PC-3 (cell line): Measurements from ENCODE around the gene CENPW. TPM values are rescaled to one million over a fixed set of nuclear protein-coding genes. Genes with fewer than 3 reads are reported as not detected.

Experiments
- ATAC-seq: fragments of 200-7000 bp; cut with Tn5 transposase; 2 replicates; pipeline ENCODE4 v1.9.1; 2020; ENCODE audit warnings: mild to moderate bottlenecking, moderate library complexity
- BruUV-seq: library from RNA; stranded (reverse); fragments of 400-500 nt; replicated peaks from 2 replicates; lab custom pipeline; 2021; lab: Mats Ljungman, UMichigan
- CTCF ChIA-PET: fragments of 300-600 bp; sonication (Branson Sonifier 250); formaldehyde crosslinking; loops from one replicate; lab custom pipeline; 2022; ENCODE audit warnings: antibody characterized with exemption; lab: Charles Lee
- POLR2A ChIA-PET: fragments of 300-600 bp; sonication (Branson Sonifier 250); formaldehyde crosslinking; loops from one replicate; lab custom pipeline; 2022; ENCODE audit warnings: antibody characterized with exemption; ENCODE audit not compliant: unreplicated experiment; lab: Charles Lee
- DNase-seq: peaks from one replicate; pipeline ENCODE4 v3.0.0-alpha.2; 2015
- H2AFZ ChIP-seq: fragments of 300-600 bp; sonication (generic); 2 replicates; pipeline ENCODE4 v1.6.0; 2016; ENCODE audit warnings: antibody characterized with exemption, low read length
- H3F3A ChIP-seq: fragments of 300-600 bp; sonication (generic); one replicate; pipeline ENCODE4 v1.6.0; 2017; ENCODE audit warnings: antibody characterized with exemption, low read length, control low read depth, mild to moderate bottlenecking; ENCODE audit not compliant: unreplicated experiment
- H3K27ac ChIP-seq: fragments of 300-600 bp; sonication (generic); 2 replicates; pipeline ENCODE4 v1.5.1; 2016; ENCODE audit warnings: mild to moderate bottlenecking, low read length
- H3K27me3 ChIP-seq: fragments of 300-600 bp; sonication (generic); 2 replicates; pipeline ENCODE4 v1.6.1; 2016; ENCODE audit warnings: low read length, mixed read lengths
- H3K36me3 ChIP-seq: fragments of 300-600 bp; sonication (generic); 2 replicates; pipeline ENCODE4 v1.6.1; 2016; ENCODE audit warnings: low read depth, mixed run types, low read length, mixed read lengths
- H3K4me1 ChIP-seq: fragments of 300-600 bp; sonication (generic); 2 replicates; pipeline ENCODE4 v1.5.1; 2016; ENCODE audit warnings: low read length; ENCODE audit not compliant: insufficient read depth
- H3K4me2 ChIP-seq: fragments of 300-600 bp; sonication (generic); 2 replicates; pipeline ENCODE4 v1.6.0; 2016; ENCODE audit warnings: low read length
- H3K4me3 ChIP-seq: fragments of 300-600 bp; sonication (generic); 2 replicates; pipeline ENCODE4 v1.5.1; 2016; ENCODE audit warnings: mild to moderate bottlenecking, low read length, mixed read lengths
- H3K79me2 ChIP-seq: fragments of 300-600 bp; sonication (generic); 2 replicates; pipeline ENCODE4 v1.6.1; 2017; ENCODE audit warnings: low read length, mixed read lengths
- H3K9ac ChIP-seq: fragments of 300-600 bp; sonication (generic); 2 replicates; pipeline ENCODE4 v1.6.0; 2016; ENCODE audit warnings: mild to moderate bottlenecking, low read length
- H3K9me2 ChIP-seq: fragments of 300-600 bp; sonication (generic); replicated peaks from 2 replicates; pipeline ENCODE4 v1.6.1; 2016; ENCODE audit warnings: mixed run types, low read length, mixed read lengths
- H3K9me3 ChIP-seq: fragments of 300-600 bp; sonication (generic); 2 replicates; pipeline ENCODE4 v1.6.1; 2016; ENCODE audit warnings: low read length, mixed read lengths
- H4K20me1 ChIP-seq: fragments of 300-600 bp; sonication (generic); 2 replicates; pipeline ENCODE4 v1.6.1; 2016; ENCODE audit warnings: low read length, mixed read lengths
- EZH2 ChIP-seq: fragments of 300-600 bp; sonication (generic); IDR thresholded peaks from one replicate; pipeline ENCODE4 v1.6.1; 2017; ENCODE audit warnings: antibody characterized with exemption, mild to moderate bottlenecking, low read length; ENCODE audit not compliant: unreplicated experiment
- EZH2phosphoT487 ChIP-seq: fragments of 300-600 bp; sonication (generic); IDR thresholded peaks from 2 replicates; pipeline ENCODE4 v1.6.1; 2018; ENCODE audit warnings: mild to moderate bottlenecking, antibody characterized with exemption, low read length, borderline replicate concordance
- intact Hi-C: fragments of 100-400 bp; cut with micrococcal nuclease; formaldehyde crosslinking; loops from 2 replicates; pipeline ENCODE4 v1.9.0; 2023
- total RNA-seq: library from RNA; depleted of rRNA; stranded (reverse); fragments of >200 nt; gene quantifications from 2 replicates; pipeline ENCODE4 v1.2.3, GENCODE V29; 2014
- TF ChIP-seq, protein P1 (sequence below): fragments of 300-600 bp; sonication (generic); conservative IDR thresholded peaks from 2 replicates; pipeline ENCODE4 v1.5.1; 2017; ENCODE audit warnings: antibody characterized with exemption, low read depth, mild to moderate bottlenecking, low read length

The CENPW gene
- total RNA-seq, 1 experiment from 2014 or later = 33.6 TPM

DNA sequence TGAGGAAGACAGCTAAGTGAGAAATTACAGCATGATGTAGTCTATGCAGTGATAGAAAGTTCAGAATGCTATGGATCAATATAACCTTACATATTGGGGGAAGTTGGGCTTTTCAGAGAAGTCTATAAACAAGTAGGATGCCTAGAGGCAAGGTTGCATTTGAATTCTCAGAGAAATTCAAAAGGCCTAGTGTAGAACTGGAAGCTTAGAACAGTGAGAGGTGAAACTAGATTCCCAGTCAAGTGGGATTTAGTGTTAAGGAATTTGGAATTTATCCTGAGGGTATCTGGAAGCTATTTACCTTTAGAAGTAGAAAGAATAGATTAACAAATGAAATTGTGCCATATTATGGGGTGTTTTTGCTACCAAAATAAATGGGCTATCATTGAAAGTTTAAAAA lies 4.3 kb downstream of the CENPW start:
- Histone ChIP-seq H3F3A (no peaks in the 10 kb centered on the region), H3K9ac (no peak overlapping the region), H3K4me2 (no peak overlapping the region), H3K27ac (no peak overlapping the region), H3K79me2 (peaks cover 53% of the 10 kb centered on the region), H3K4me3 (no peak overlapping the region), H3K9me3 (no peaks in the 10 kb centered on the region), H4K20me1 (no peaks in the 10 kb centered on the region), H3K27me3 (no peaks in the 10 kb centered on the region), H3K4me1 (peaks cover 12% of the 10 kb centered on the region), H3K9me2 (no peaks in the 10 kb centered on the region), H2AFZ (no peak overlapping the region), H3K36me3 (no peaks in the 10 kb centered on the region)
- no TSS peak for BruUV-seq
- POLR2A ChIA-PET = no interaction called here
- no peak for TF ChIP-seq EZH2phosphoT487
- TF ChIP-seq, protein P1, sequence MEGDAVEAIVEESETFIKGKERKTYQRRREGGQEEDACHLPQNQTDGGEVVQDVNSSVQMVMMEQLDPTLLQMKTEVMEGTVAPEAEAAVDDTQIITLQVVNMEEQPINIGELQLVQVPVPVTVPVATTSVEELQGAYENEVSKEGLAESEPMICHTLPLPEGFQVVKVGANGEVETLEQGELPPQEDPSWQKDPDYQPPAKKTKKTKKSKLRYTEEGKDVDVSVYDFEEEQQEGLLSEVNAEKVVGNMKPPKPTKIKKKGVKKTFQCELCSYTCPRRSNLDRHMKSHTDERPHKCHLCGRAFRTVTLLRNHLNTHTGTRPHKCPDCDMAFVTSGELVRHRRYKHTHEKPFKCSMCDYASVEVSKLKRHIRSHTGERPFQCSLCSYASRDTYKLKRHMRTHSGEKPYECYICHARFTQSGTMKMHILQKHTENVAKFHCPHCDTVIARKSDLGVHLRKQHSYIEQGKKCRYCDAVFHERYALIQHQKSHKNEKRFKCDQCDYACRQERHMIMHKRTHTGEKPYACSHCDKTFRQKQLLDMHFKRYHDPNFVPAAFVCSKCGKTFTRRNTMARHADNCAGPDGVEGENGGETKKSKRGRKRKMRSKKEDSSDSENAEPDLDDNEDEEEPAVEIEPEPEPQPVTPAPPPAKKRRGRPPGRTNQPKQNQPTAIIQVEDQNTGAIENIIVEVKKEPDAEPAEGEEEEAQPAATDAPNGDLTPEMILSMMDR = no peak
- TF ChIP-seq EZH2 = no peak
- CTCF ChIA-PET = no interaction called here
- DNase-seq = no peak
- no peak for ATAC-seq
- intact Hi-C loops = loop anchor here (10.0 kb wide), 2 partner anchors 309 to 781 kb away; no protein-coding TSS in a partner anchor

DNA sequence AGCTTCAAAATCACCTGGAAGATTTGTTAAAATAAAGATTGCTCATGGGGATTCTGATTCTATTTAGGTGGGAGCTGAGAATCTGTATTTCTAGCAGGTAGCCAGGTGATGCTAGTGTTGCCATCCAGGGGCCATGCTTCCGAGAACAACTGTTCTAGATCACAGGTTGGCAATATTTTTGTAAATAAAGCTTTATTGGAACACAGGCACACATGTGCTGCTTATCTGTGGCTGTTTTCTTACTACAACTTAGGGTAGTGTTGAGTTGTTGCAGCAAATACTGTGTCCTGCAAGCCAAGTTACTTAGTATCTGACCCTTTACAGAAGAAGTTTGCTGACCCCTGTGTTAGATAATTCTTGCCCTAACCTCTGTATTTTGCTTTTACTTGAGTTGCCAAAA lies 12.0 kb downstream of the CENPW start:
- CTCF ChIA-PET = no interaction called here
- TF ChIP-seq EZH2phosphoT487 = no peak
- TF ChIP-seq, protein P1 = no peak
- TF ChIP-seq EZH2 = no peak

DNA sequence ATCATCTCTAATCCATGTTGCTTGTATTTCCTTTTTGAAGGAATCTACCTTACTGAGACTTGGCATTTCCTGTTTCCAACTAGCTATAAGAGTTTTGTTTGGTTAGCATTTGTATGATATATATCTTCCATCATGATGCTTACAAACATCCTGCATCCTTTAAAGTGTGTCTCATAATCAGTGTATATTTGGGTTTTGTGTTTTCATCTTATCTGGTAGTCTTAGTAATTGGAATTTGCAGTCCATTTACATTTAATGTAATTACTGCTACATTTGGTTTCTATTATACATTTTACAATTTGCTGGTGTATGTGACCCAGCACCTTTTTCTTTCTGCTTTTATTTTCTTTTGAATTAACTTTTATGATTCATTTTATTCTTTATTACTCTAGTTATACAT lies 12.6 kb downstream of the CENPW start:
- H3K4me2 ChIP-seq = no peak overlapping the region
- H3K9me3 ChIP-seq = no peaks in the 10 kb centered on the region
- no peaks in the 10 kb centered on the region for H3K79me2 ChIP-seq
- no peak overlapping the region for H2AFZ ChIP-seq
- H3K4me1 ChIP-seq = no peaks in the 10 kb centered on the region
- ATAC-seq (no peak), DNase-seq (no peak)
- TF ChIP-seq EZH2 (no peak), EZH2phosphoT487 (no peak)
- TF ChIP-seq, protein P1 = no peak
- no peaks in the 10 kb centered on the region for H4K20me1 ChIP-seq
- H3K9ac ChIP-seq = no peak overlapping the region
- no peak overlapping the region for H3K4me3 ChIP-seq
- no peaks in the 10 kb centered on the region for H3K9me2 ChIP-seq
- no peaks in the 10 kb centered on the region for H3K36me3 ChIP-seq
- intact Hi-C loops = no loop called here
- no TSS peak for BruUV-seq
- ChIA-PET POLR2A (no interaction called here), CTCF (no interaction called here)
- no peaks in the 10 kb centered on the region for H3F3A ChIP-seq
- no peaks in the 10 kb centered on the region for H3K27me3 ChIP-seq
- no peak overlapping the region for H3K27ac ChIP-seq

More for the DNA sequence above, 12.0 kb downstream of the CENPW start:
- H3K36me3 ChIP-seq = no peaks in the 10 kb centered on the region
- H3K27ac ChIP-seq = no peak overlapping the region
- no peaks in the 10 kb centered on the region for H3K79me2 ChIP-seq
- H3K4me2 ChIP-seq = no peak overlapping the region
- ATAC-seq (no peak), DNase-seq (no peak)
- intact Hi-C loops = no loop called here
- H3K9ac ChIP-seq = no peak overlapping the region
- no TSS peak for BruUV-seq
- no peaks in the 10 kb centered on the region for H3K4me1 ChIP-seq
- H4K20me1 ChIP-seq = no peaks in the 10 kb centered on the region
- no peaks in the 10 kb centered on the region for H3K9me2 ChIP-seq
- H3F3A ChIP-seq = no peaks in the 10 kb centered on the region
- H3K27me3 ChIP-seq = no peaks in the 10 kb centered on the region
- H3K9me3 ChIP-seq = no peaks in the 10 kb centered on the region
- POLR2A ChIA-PET = no interaction called here
- H3K4me3 ChIP-seq = no peak overlapping the region
- no peak overlapping the region for H2AFZ ChIP-seq
